Myocyte (in vitro differentiated cells): ENCODE results near the gene RFC2. TPM values are rescaled to one million over a fixed set of nuclear protein-coding genes. Genes with fewer than 3 reads are reported as not detected.
A peak's percentile ranks its signal among the peaks of the same experiment; 100 is the strongest.
"Not testable (repeated sequence)": the region's sequence is repeated elsewhere in the genome, so short reads cannot be mapped to it uniquely, and the experiment has no call there.

ENCODE experiments used
- DNase-seq: peaks from one replicate; pipeline ENCODE4 v3.0.0-alpha.2; 2012; ENCODE audit warnings: low read depth
- total RNA-seq: library from RNA; depleted of rRNA; stranded (reverse); fragments of >200 nt; gene quantifications from 2 replicates; pipeline ENCODE4 v1.2.3, GENCODE V29; 2014

RFC2 gene
- total RNA-seq, 1 donor from 2014 or later: 12.1 TPM

- no peak for DNase-seq
Observed at GRCh38 chr7:74219416-74219815, 34.8 kb downstream of the RFC2 start.

DNA sequence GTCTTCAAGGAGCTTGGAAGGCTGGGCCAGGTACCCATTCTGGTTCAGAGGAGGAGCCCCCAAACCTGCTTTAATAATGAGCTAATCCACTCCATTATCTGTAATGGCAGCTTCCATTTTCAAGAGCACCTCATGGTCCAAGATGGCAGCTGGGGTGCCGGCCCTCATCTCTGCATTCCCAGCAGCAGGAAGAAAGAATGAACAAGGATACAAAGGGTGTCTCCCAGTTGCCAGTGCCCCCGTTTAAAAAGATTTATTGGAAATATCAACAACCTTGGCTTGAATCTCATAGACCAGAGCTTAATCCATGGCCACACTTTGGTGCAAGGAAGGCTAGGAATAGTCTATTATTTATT is 35.9 kb downstream of the RFC2 start:
- no peak for DNase-seq

DNA sequence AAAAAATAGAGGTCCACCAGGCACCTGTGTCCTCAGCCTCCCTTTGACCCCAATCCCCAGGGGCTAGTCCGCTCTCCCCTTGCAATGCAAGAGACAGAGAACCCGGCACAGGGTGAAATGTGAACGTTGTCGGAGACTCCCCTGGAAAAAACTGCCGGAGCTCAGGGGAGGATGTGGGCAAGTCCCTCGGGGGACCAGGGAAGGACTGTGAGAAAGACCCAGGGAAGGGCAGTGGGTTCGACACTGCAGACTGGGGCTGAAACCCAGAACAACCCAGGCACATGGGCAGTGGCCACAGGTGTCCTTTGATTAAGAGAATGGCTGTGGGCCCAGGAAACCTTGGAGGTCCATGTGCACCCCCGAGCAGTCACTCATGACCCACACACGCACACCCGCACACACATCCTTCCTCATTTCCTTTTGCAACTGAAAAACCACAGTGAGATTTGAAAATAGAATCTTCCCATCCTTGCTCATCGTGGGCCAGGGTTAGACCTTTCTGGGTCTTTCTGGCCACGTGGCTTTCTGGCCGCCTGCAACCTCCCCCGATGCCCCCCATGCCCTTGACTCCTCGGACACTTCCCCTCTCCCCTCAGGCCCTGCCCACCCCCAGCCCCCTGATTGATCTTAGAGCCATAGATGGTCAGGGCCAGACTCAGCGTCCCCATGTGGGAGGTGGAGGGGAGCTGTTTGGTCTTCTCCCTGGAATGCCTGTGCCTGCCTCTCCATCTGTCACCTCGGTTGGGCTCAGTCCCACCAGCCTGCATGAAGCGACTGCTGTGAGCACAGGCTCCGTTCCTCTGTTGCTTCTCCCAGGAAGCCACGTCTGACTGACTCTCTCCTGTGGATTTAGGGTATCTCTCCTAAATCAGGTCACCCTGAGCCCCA is 36.5 kb downstream of the RFC2 start:
- DNase-seq: no peak

DNA sequence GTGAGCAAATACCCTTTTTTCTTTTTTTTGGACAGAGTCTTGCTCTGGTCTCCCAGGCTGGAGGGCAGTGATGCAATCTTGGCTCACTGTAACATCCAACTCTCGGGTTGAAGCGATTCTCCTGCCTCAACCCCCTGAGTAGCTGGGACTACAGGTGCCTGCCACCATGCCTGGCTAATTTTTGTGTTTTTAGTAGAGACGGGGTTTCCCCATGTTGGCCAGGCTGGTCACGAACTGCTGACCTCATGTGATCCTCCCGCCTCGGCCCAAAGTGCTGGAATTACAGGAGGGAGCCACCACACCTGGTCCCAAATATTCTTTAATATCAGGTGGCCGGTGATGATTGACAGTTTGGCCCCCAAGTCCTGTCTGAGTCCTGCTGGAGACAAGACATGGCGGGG is 37.8 kb downstream of the RFC2 start:
- DNase-seq: no peak

DNA sequence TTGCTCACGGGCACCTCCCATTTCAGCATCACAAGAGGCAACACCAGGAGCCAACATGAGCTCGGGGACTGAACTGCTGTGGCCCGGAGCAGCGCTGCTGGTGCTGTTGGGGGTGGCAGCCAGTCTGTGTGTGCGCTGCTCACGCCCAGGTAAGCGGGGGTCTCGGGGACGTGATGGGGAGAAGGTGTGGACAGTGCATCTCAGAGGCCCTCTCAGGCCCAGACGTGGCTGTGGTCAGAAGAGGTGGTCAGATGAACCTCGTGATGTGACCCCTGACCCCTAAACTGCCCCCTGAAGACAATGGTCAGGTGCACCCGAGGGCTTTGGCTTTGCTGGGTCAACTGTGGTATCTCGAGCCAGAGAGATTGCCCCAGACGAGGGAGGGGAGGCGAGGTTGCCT is 38.3 kb downstream of the RFC2 start:
- no peak for DNase-seq

DNA sequence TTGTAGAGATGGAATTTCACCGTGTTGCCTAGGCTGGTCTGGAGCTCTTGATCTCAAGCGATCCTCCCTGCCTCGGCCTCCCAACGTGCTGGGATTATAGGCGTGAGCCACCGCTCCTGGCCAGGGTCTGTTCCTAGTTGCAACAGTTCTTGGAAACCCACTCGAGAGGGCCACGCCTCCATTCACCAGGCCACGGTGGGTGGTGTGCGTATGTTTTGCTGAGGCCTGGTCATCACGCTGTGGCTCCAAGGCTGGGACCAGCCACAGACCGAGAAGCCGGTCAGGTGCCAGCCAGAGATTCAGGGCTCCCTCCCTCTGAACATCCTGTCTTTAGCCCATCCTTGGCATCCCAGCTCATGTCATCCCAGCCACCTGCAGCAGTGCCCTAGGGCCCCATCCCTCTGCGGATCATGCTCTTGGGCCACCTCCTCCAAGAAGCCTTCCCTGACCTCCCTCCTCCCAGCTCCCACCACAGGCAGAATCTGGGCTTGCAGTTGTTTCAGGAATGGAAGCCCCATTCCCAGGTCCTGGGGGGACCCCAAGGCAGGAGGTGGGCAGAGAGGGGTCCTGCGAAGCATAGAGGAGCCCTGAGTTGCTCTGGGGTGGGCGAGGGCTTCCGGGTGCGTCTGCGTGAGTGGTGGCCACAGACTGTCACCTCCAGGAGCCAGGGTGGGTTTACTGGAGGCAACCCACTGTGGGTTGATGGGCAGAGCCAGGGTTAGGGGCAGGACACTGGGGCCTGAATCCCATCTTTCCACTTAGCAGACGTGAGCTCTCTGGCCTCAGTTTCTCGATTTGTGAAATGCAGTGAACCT is 39.2 kb downstream of the RFC2 start:
- no peak for DNase-seq

- no peak for DNase-seq
Observed at GRCh38 chr7:74212661-74213060, 41.5 kb downstream of the RFC2 start.

GRCh38 chr7:74208241-74208640 is 46.0 kb downstream of the RFC2 start:
- DNase-seq: not testable (repeated sequence)

GRCh38 chr7:74207586-74207985 is 46.6 kb downstream of the RFC2 start:
- no peak for DNase-seq

- peak; percentile 87 for DNase-seq
Observed at GRCh38 chr7:74206589-74207120, 47.5 kb downstream of the RFC2 start.

DNA sequence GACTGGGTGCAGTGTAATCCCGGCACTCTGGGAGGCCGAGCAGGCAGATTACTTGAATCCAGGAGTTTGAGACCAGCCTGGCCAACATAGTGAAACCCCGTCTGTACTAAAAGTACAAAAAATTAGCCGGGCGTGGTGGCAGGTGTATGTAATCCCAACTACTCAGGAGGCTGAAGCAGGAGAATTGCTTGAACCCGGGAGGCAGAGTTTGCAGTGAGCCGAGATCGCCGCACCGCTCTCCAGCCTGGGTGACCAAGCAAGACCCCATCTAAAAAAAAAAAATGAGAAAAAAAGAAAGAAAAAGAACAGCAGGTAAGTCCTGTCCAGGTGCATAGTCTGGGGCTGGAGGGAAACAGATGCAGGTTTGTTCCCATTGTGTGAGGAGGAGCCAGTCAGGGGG is 48.1 kb downstream of the RFC2 start:
- not testable (repeated sequence) for DNase-seq

DNA sequence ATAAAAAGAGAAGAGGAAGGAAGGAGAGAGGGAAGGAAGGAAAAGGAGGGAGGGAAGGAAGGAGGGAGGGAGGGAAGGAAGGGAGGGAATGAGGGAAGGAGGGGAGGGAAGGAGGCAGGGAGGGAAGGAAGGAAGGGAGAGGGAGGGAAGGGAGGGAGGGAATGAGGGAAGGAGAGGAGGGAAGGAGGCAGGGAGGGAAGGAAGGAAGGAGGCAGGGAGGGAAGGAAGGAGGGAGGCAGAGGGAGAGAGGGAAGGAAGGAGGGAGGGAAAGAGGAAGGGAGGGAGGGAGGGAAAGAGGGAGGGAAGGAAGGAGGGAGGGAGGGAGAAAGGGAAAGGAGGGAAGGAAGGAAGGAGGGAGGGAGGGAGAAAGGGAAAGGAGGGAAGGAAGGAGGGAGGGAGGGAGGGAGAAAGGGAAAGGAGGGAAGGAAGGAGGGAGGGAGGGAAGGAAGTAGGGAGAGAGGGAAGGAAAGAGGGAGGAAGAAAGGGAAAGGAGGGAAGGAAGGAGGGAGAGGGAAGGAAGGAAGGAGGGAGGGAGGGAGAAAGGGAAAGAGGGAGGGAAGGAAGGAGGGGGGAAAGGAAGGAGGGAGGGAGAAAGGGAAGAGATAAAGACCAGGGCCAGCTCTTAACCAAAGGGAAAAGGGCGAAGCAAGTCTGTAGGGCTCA is 50.1 kb downstream of the RFC2 start:
- no peak for DNase-seq

DNA sequence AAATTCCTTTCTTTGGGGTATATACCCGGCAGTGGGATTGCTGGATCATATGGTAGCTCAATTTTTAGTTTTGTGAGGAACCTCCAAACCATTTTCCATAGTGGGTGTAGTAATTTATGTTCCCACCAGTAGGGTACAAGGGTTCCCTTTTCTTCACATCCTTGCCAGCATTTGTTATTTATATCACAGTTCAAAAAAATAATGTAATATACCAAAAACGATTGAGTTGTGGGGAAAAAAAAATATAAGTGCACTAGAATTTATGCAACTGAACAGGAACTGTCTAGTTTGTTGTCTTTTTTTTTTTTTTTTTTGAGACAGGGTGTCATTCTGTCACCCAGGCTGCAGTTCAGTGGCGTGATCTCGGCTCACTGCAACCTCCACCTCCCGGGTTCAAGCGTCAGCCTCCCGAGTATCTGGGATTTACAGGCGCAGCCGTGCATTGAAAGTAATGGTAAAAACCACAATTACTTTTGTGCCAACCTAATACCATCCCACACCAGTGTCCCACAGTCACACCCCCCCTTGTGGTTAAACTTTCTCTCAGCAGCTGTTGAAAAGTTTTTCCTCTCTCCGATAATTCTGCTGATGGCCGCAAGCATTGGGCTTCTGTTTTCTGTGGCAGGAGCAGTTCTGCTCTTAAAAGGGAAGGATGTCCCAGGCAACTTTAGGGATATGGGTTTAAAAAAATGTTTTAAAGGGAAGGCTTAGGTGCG is 51.2 kb downstream of the RFC2 start:
- DNase-seq: peak; percentile 96

GRCh38 chr7:74199551-74200355 is 54.4 kb downstream of the RFC2 start:
- no peak for DNase-seq

DNA sequence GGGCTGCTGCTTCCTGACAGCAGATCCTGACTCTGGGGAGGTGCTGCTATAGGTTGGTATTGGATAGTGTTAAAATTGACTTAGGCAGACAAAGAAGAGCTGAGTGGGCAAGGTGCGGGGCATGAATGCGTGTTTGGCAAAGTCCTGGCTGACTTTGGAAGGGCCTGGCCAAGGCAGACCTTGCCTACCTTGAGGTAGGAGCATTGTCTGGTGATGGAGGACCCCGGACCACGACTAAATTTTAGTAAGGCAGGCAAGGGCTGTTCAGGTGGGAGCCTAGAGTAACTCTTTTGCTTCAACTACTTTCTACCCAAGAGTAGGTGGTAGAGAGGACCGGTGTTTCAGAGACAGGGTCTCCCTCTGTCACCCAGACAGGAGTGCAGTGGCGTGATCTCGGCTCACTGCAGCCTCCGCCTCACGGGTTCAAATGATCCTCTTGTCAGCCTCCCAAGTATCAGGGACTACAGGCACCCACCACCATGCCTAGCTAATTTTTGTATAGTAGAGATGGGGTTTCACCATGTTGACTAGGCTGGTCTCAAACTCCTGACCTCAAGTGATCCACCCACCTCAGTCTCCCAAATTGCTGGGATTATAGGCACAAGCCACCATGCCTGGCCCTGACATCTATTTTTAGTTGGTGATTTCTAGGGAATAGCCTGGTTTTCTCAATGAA is 56.6 kb downstream of the RFC2 start:
- DNase-seq: no peak

DNA sequence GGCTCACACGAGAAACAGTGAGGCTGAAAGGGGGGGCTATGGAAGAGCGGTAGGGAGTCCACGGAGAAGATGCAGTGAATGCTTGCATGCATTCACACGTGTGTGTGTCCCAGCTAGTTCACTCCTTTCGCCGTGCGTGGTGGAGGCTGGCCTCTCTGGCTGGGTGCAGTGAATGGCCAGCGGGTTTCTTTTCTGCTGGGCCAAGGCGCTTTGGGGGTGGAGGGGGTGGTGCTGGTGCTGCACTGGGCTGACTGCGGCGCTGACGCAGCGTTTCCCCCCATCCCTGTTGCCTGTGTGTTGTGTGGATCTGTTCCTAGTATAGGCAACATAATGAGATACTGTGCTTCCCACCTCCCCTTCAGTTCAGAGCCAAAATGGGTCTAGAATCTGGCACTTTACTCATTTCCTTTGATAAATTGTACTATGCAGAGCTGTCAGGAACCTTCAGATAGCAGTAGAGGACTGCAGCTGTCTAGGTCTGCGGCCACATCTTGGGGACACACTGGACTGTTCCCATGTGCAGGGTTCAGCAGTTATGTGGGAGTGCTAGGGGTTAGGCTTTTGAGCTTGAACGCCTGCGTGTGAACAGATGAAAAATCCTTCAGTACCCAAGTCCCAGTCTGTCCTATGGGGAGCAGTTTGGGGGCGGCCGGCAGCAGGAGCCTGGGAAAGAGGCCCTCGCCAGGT is 58.1 kb downstream of the RFC2 start:
- not testable (repeated sequence) for DNase-seq

- not testable (repeated sequence) for DNase-seq
Observed at GRCh38 chr7:74195139-74195860, 58.9 kb downstream of the RFC2 start.

DNA sequence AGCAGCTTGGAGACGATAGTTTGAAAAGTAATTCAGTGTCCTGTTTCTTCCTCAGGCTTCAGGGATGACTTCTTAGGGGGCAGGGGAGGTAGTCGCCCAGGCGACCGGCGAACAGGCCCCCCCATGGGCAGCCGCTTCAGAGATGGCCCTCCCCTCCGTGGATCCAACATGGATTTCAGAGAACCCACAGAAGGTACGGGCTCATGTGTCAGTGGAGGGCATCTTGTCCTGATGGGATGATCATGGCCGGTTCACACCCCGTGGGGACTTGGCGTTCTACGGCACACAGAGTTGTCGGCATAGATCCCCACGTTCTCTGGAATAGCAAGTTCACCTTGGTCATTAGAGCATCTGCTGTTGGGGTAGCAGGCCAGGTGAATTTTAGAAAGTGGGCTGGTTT is 59.5 kb downstream of the RFC2 start:
- no peak for DNase-seq
